Sigmoid colon (tissue), 7 donors: ENCODE data around the gene WDFY4. TPM values are rescaled to one million over a fixed set of nuclear protein-coding genes. Genes with fewer than 3 reads are reported as not detected.

Source experiments
- DNase-seq: peaks from one replicate; pipeline ENCODE4 v3.0.0-alpha.2; 2019
- H3K27ac ChIP-seq, 4 donors: fragments of 200-600 bp; sonication (generic); one replicate each; pipeline ENCODE4 v1.5.1; 2016 to 2019; ENCODE audit warnings: mild to moderate bottlenecking in 1 of 4
- H3K27me3 ChIP-seq, 3 donors: fragments of 200-600 bp; sonication (generic); one replicate each; pipeline ENCODE4 v1.5.1; 2019; ENCODE audit warnings: mild to moderate bottlenecking in 1 of 3
- H3K36me3 ChIP-seq, 4 donors: fragments of 200-600 bp; sonication (generic); one replicate each; pipeline ENCODE4 v1.5.1; 2016 to 2019
- H3K4me1 ChIP-seq, 4 donors: fragments of 200-600 bp; sonication (generic); one replicate each; pipeline ENCODE4 v1.5.1; 2017 to 2019
- H3K4me3 ChIP-seq, 4 donors: fragments of 200-600 bp; sonication (generic); one replicate each; pipeline ENCODE4 v1.5.1; 2017 to 2019; ENCODE audit warnings: mild to moderate bottlenecking in 2 of 4, moderate library complexity in 1 of 4
- H3K9me3 ChIP-seq, 4 donors: fragments of 200-600 bp in 3 of 4; sonication (generic) in 3 of 4; one replicate each; pipeline versions ENCODE4 v1.5.1 to v1.6.1; 2013 to 2019
- EP300 ChIP-seq, 4 donors: sonication (generic); formaldehyde crosslinking; IDR thresholded peaks; one replicate each; pipeline ENCODE4 v1.6.1; 2017; ENCODE audit warnings: antibody characterized with exemption in 4 of 4
- POLR2A ChIP-seq, 2 donors: fragments of 450-650 bp; IDR thresholded peaks; one replicate each; pipeline ENCODE4 v1.6.1; 2016; ENCODE audit warnings: antibody characterized with exemption in 2 of 2, mild to moderate bottlenecking in 2 of 2, moderate library complexity in 2 of 2
- POLR2AphosphoS5 ChIP-seq, 4 donors: sonication (generic); formaldehyde crosslinking; IDR thresholded peaks; one replicate each; pipeline ENCODE4 v1.6.1; 2017; ENCODE audit warnings: antibody characterized with exemption in 4 of 4
- WGBS, 2 donors: extraction: QIAGEN DNeasy Blood & Tissue Kit; methylation state at CpG; one replicate each; pipeline ENCODE4 v1.1.7; 2013; 5-methylcytosine and 5-hydroxymethylcytosine counted together
- intact Hi-C: fragments of 100-400 bp; cut with DNase I; formaldehyde crosslinking; loops from one replicate; pipeline ENCODE4 v1.15.1; 2023
- polyA plus RNA-seq, 3 donors: library from polyadenylated mRNA; stranded (reverse); fragments of 200-250 nt; gene quantifications; one replicate each; pipeline ENCODE4 v1.2.3, GENCODE V29; 2013
- total RNA-seq, 4 donors: library from RNA; depleted of rRNA; stranded (reverse); fragments of >200 nt; gene quantifications; one replicate each; pipeline ENCODE4 v1.1.0, GENCODE V29; 2016
- TF ChIP-seq, protein P1 (sequence below), 4 experiments: fragments of 450-650 bp in 3 of 4; fragments of 200-600 bp in 1 of 4; IDR thresholded peaks; one replicate each; pipeline ENCODE4 v1.5.1; 2016 to 2019; ENCODE audit warnings: antibody characterized with exemption in 4 of 4, mild to moderate bottlenecking in 3 of 4, moderate library complexity in 2 of 4
- donor health status: healthy with polysubstance abuse.
- donor health status: Bipolar disorder and iron deficiency.
- donor health status: healthy.

WDFY4 gene
- total and polyA plus RNA-seq, 7 donors: 0.60 to 18.6 (median 2.5) TPM

DNA sequence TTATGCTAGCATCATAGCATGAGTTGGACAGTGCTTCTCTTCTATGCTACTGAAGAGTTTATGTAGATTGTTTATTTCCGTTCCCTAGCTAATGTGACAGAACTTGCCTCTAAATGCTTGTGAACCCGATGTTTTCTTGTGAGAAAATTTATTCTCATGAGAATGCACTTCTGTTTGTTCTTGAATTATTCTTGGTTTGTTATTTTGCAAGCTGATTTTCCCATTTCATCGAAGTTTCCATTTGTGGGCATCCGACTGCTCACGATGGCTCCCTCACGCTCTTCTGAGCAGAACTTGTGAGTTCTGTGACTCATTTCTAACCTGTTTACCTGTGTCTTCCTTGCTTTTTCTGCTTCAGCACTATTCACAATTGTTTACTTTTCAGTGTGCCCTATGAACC is 59.9 kb downstream of the WDFY4 start:
- H3K36me3 ChIP-seq: no peaks in the 10 kb centered on the region
- intact Hi-C loops: no loop called here
- no peaks in the 10 kb centered on the region for H3K27me3 ChIP-seq
- no peaks in the 10 kb centered on the region for H3K9me3 ChIP-seq
- no peaks in the 10 kb centered on the region for H3K4me1 ChIP-seq
- H3K27ac ChIP-seq: no peak overlapping the region
- DNase-seq: no peak
- TF ChIP-seq POLR2A (IDR thresholded peaks at IDR 0.05) (no peak), EP300 (IDR thresholded peaks at IDR 0.05) (no peak), POLR2AphosphoS5 (IDR thresholded peaks at IDR 0.05) (no peak)
- TF ChIP-seq, protein P1, sequence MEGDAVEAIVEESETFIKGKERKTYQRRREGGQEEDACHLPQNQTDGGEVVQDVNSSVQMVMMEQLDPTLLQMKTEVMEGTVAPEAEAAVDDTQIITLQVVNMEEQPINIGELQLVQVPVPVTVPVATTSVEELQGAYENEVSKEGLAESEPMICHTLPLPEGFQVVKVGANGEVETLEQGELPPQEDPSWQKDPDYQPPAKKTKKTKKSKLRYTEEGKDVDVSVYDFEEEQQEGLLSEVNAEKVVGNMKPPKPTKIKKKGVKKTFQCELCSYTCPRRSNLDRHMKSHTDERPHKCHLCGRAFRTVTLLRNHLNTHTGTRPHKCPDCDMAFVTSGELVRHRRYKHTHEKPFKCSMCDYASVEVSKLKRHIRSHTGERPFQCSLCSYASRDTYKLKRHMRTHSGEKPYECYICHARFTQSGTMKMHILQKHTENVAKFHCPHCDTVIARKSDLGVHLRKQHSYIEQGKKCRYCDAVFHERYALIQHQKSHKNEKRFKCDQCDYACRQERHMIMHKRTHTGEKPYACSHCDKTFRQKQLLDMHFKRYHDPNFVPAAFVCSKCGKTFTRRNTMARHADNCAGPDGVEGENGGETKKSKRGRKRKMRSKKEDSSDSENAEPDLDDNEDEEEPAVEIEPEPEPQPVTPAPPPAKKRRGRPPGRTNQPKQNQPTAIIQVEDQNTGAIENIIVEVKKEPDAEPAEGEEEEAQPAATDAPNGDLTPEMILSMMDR (IDR thresholded peaks at IDR 0.05): no peak
- H3K4me3 ChIP-seq: no peak overlapping the region
- 81 to 85% methylated on average over 6 of the region's 6 CpGs for WGBS, 2 donors

- intact Hi-C loops: no loop called here
- no peak for TF ChIP-seq EP300 (IDR thresholded peaks at IDR 0.05)
- TF ChIP-seq, protein P1 (IDR thresholded peaks at IDR 0.05): no peak
- TF ChIP-seq POLR2A (IDR thresholded peaks at IDR 0.05): no peak
- no peak for TF ChIP-seq POLR2AphosphoS5 (IDR thresholded peaks at IDR 0.05)
- H3K27me3 ChIP-seq: no peaks in the 10 kb centered on the region
- no peaks in the 10 kb centered on the region for H3K4me1 ChIP-seq
- 86 to 87% methylated on average over 27 of the region's 27 CpGs for WGBS, 2 donors
- H3K27ac ChIP-seq: no peak overlapping the region
- no peaks in the 10 kb centered on the region for H3K9me3 ChIP-seq
- no peak for DNase-seq
- H3K36me3 ChIP-seq: no peaks in the 10 kb centered on the region
- no peak overlapping the region for H3K4me3 ChIP-seq
These were observed 61.1 kb downstream of the WDFY4 start for GRCh38 chr10:48745662-48746245.

GRCh38 chr10:48748573-48748972 is 63.9 kb downstream of the WDFY4 start:
- Histone ChIP-seq H3K27me3 (no peaks in the 10 kb centered on the region), H3K4me1 (no peaks in the 10 kb centered on the region), H3K36me3 (no peaks in the 10 kb centered on the region), H3K9me3 (no peaks in the 10 kb centered on the region), H3K27ac (no peak overlapping the region), H3K4me3 (no peak overlapping the region)
- intact Hi-C loops: no loop called here
- WGBS, 2 donors: 74 to 84% methylated on average over 4 of the region's 4 CpGs
- DNase-seq: no peak
- TF ChIP-seq, protein P1 (IDR thresholded peaks at IDR 0.05): no peak
- TF ChIP-seq EP300 (IDR thresholded peaks at IDR 0.05): no peak
- TF ChIP-seq POLR2A (IDR thresholded peaks at IDR 0.05): no peak
- TF ChIP-seq POLR2AphosphoS5 (IDR thresholded peaks at IDR 0.05): no peak

DNA sequence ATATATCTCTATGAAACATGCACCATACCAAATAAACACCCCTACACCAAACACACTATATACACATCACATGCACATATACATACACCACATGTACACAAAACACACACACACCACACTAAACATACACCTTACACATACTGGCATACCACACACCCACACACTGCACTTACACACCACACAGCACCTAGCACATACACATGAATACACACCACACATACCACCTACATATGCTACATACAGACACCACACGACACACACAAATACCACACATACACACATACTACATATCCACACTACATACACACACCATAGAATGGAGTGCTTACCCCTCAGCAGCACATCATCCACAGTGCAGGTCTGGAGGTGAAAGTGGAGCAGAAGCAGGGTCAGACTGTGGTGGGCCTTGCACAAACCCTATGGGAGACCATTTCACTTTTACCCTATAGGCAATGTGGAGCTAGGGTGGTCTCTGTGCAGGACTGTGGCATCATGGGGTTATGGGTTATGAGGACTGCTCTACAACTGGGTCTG is 64.6 kb downstream of the WDFY4 start:
- H3K36me3 ChIP-seq: no peaks in the 10 kb centered on the region
- TF ChIP-seq, protein P1 (IDR thresholded peaks at IDR 0.05): no peak
- TF ChIP-seq EP300 (IDR thresholded peaks at IDR 0.05) (no peak), POLR2AphosphoS5 (IDR thresholded peaks at IDR 0.05) (no peak), POLR2A (IDR thresholded peaks at IDR 0.05) (no peak)
- intact Hi-C loops: no loop called here
- no peaks in the 10 kb centered on the region for H3K27me3 ChIP-seq
- H3K4me1 ChIP-seq: no peaks in the 10 kb centered on the region
- no peak for DNase-seq
- no peaks in the 10 kb centered on the region for H3K9me3 ChIP-seq
- H3K27ac ChIP-seq: no peak overlapping the region
- 95 to 96% methylated on average over 1 of the region's 1 CpG for WGBS, 2 donors
- H3K4me3 ChIP-seq: no peak overlapping the region

DNA sequence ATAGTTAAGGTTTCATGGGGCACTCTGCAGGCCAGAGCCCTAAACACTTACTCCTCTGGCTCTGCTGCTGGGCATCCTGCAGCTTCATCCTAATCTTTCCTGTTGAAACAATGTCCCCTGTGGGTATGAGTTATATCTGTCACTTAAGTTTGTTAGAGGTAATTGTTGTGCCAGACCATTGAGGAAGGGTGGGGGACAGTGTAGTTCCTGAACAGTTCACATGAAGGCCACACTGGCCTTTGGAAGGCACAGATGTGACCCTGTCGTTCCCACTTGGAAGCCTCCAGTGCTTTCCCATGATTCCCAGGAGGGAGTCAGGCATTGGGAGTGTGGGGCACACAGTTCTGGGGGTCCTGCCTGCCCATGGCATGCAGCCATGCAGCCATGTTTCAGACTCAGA is 65.3 kb downstream of the WDFY4 start:
- no peak overlapping the region for H3K27ac ChIP-seq
- H3K4me3 ChIP-seq: no peak overlapping the region
- 71 to 82% methylated on average over 1 of the region's 1 CpG for WGBS, 2 donors
- intact Hi-C loops: no loop called here
- no peaks in the 10 kb centered on the region for H3K9me3 ChIP-seq
- TF ChIP-seq, protein P1 (IDR thresholded peaks at IDR 0.05): no peak
- TF ChIP-seq POLR2AphosphoS5 (IDR thresholded peaks at IDR 0.05) (no peak), POLR2A (IDR thresholded peaks at IDR 0.05) (no peak), EP300 (IDR thresholded peaks at IDR 0.05) (no peak)
- H3K27me3 ChIP-seq: no peaks in the 10 kb centered on the region
- no peaks in the 10 kb centered on the region for H3K36me3 ChIP-seq
- no peak for DNase-seq
- no peaks in the 10 kb centered on the region for H3K4me1 ChIP-seq
